ENCODE data around the gene KCTD7.
"Not testable (repeated sequence)": the region's sequence is repeated elsewhere in the genome, so short reads cannot be mapped to it uniquely, and the experiment has no call there.

The KCTD7 gene

GRCh38 chr7:66667023-66667728 is 38.5 kb downstream of the KCTD7 start:
- no peaks in the 10 kb centered on the region for H3K9me3 ChIP-seq (ENCODE audit: control insufficient read depth, low read length)
- no peaks in the 10 kb centered on the region for H3K36me3 ChIP-seq (ENCODE audit: control insufficient read depth, insufficient read depth, low read length)
- no peaks in the 10 kb centered on the region for H3K27me3 ChIP-seq (replicated peaks; ENCODE audit: control insufficient read depth, insufficient read depth, low read length, poor library complexity, severe bottlenecking)
- no peak overlapping the region for H3K4me3 ChIP-seq (ENCODE audit: insufficient read depth, low read depth, low read length, poor library complexity, severe bottlenecking)
- no peaks in the 10 kb centered on the region for H3K4me1 ChIP-seq (ENCODE audit: control insufficient read depth, insufficient read depth, low read length, poor library complexity, severe bottlenecking)
- no peak overlapping the region for H3K27ac ChIP-seq (ENCODE audit: insufficient read depth, low read length, poor library complexity, severe bottlenecking)
- no peak for DNase-seq

DNA sequence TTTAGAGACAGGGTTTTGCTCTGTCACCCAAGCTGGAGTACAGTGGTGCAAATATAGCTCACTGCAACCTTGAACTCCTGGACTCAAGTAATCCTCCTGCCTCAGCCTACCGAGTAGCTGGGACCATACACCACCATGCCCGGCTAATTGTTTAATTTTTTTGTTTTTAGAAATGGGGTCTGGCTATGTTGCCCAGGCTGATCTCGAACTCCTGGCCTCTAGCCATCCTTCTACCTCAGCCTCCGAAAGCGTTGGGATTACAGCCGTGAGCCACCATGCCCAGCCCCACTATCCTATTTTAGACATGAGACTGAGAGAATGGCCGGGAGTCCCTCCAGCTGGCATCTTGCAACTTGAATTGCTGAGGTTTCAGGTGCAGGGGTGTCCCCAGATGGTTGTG is 39.4 kb downstream of the KCTD7 start:
- H3K4me3 ChIP-seq (ENCODE audit: insufficient read depth, low read depth, low read length, poor library complexity, severe bottlenecking), result no peak overlapping the region
- H3K36me3 ChIP-seq (ENCODE audit: control insufficient read depth, insufficient read depth, low read length), result no peaks in the 10 kb centered on the region
- H3K27me3 ChIP-seq (replicated peaks; ENCODE audit: control insufficient read depth, insufficient read depth, low read length, poor library complexity, severe bottlenecking), result no peaks in the 10 kb centered on the region
- H3K27ac ChIP-seq (ENCODE audit: insufficient read depth, low read length, poor library complexity, severe bottlenecking), result no peak overlapping the region
- no peak for DNase-seq
- no peaks in the 10 kb centered on the region for H3K9me3 ChIP-seq (ENCODE audit: control insufficient read depth, low read length)
- no peaks in the 10 kb centered on the region for H3K4me1 ChIP-seq (ENCODE audit: control insufficient read depth, insufficient read depth, low read length, poor library complexity, severe bottlenecking)

DNA sequence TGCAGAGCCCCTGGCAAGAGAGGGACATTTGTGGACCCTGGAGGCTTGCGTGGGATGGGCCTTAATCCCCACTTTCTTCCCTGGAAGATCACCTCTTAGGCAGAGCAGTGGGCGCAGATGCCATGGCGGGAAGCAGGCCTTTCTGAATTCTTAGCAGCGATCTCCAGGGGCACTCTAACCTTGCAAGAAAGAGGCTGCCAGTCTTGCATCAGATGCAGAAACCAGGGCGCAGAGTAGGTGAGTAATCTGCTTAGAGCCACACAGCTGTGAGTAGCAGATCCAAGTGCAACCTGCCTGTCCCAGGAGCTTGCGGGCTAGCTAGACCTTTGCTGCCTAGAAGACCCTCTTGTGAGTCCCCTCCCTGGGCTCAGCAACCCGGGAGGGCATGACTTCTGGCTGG is 40.0 kb downstream of the KCTD7 start:
- H3K27ac ChIP-seq (ENCODE audit: insufficient read depth, low read length, poor library complexity, severe bottlenecking), result no peak overlapping the region
- DNase-seq, result no peak
- no peaks in the 10 kb centered on the region for H3K36me3 ChIP-seq (ENCODE audit: control insufficient read depth, insufficient read depth, low read length)

DNA sequence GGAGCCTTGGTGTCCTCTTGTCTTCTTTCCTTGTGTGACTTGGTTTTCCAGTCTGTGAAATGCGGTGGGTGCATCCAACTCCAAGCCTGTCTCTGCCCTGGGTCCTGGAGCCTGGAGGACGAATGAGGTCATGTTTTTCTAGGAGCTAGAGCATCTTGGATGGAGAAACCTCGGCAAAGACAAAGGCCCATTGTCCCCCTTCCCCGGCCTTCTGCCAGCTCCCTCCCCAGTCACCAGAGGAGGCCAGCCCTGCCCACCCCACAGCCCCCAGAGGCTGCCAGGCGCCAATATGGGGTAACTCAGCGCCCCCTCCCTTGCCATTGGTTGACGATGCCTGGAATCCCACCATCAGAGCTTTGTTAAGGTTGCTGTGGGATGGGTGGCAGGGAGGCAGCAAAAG is 40.4 kb downstream of the KCTD7 start:
- Histone ChIP-seq H3K4me3 (ENCODE audit: insufficient read depth, low read depth, low read length, poor library complexity, severe bottlenecking) (no peak overlapping the region), H3K4me1 (ENCODE audit: control insufficient read depth, insufficient read depth, low read length, poor library complexity, severe bottlenecking) (no peaks in the 10 kb centered on the region), H3K9me3 (ENCODE audit: control insufficient read depth, low read length) (no peaks in the 10 kb centered on the region), H3K27me3 (replicated peaks; ENCODE audit: control insufficient read depth, insufficient read depth, low read length, poor library complexity, severe bottlenecking) (no peaks in the 10 kb centered on the region), H3K36me3 (ENCODE audit: control insufficient read depth, insufficient read depth, low read length) (no peaks in the 10 kb centered on the region), H3K27ac (ENCODE audit: insufficient read depth, low read length, poor library complexity, severe bottlenecking) (no peak overlapping the region)
- no peak for DNase-seq

More for the DNA sequence above, 40.0 kb downstream of the KCTD7 start:
- Histone ChIP-seq H3K27me3 (replicated peaks; ENCODE audit: control insufficient read depth, insufficient read depth, low read length, poor library complexity, severe bottlenecking) (no peaks in the 10 kb centered on the region), H3K4me3 (ENCODE audit: insufficient read depth, low read depth, low read length, poor library complexity, severe bottlenecking) (no peak overlapping the region), H3K9me3 (ENCODE audit: control insufficient read depth, low read length) (no peaks in the 10 kb centered on the region), H3K4me1 (ENCODE audit: control insufficient read depth, insufficient read depth, low read length, poor library complexity, severe bottlenecking) (no peaks in the 10 kb centered on the region)

DNA sequence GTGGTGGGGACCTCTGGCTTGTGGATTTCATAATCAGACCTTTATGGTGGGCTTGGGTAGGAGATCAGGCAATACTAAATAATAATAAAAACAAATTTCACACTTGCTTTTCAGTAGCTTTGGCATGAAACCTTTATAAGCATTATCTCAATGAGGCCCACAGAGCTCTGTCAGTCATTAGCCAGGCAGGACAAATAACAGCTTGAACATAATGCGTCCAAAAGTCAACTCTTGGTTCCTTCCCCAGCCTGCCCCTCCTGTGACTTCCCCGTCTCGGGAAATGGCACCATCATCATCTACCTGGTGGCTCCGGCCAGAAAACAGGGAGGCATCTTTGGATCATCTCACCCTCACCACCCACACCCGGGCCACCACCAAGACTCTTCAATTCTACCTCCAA is 40.8 kb downstream of the KCTD7 start:
- Histone ChIP-seq H3K9me3 (ENCODE audit: control insufficient read depth, low read length) (no peaks in the 10 kb centered on the region), H3K27me3 (replicated peaks; ENCODE audit: control insufficient read depth, insufficient read depth, low read length, poor library complexity, severe bottlenecking) (no peaks in the 10 kb centered on the region), H3K36me3 (ENCODE audit: control insufficient read depth, insufficient read depth, low read length) (no peaks in the 10 kb centered on the region), H3K27ac (ENCODE audit: insufficient read depth, low read length, poor library complexity, severe bottlenecking) (no peak overlapping the region), H3K4me3 (ENCODE audit: insufficient read depth, low read depth, low read length, poor library complexity, severe bottlenecking) (no peak overlapping the region), H3K4me1 (ENCODE audit: control insufficient read depth, insufficient read depth, low read length, poor library complexity, severe bottlenecking) (no peaks in the 10 kb centered on the region)
- DNase-seq, result no peak

GRCh38 chr7:66671034-66671433 is 42.4 kb downstream of the KCTD7 start:
- no peak for DNase-seq
- Histone ChIP-seq H3K36me3 (ENCODE audit: control insufficient read depth, insufficient read depth, low read length) (no peaks in the 10 kb centered on the region), H3K27ac (ENCODE audit: insufficient read depth, low read length, poor library complexity, severe bottlenecking) (no peak overlapping the region), H3K4me3 (ENCODE audit: insufficient read depth, low read depth, low read length, poor library complexity, severe bottlenecking) (no peak overlapping the region), H3K4me1 (ENCODE audit: control insufficient read depth, insufficient read depth, low read length, poor library complexity, severe bottlenecking) (no peaks in the 10 kb centered on the region), H3K9me3 (ENCODE audit: control insufficient read depth, low read length) (no peaks in the 10 kb centered on the region), H3K27me3 (replicated peaks; ENCODE audit: control insufficient read depth, insufficient read depth, low read length, poor library complexity, severe bottlenecking) (no peaks in the 10 kb centered on the region)

GRCh38 chr7:66671486-66671885 is 42.8 kb downstream of the KCTD7 start:
- H3K9me3 ChIP-seq (ENCODE audit: control insufficient read depth, low read length); H3K36me3 ChIP-seq (ENCODE audit: control insufficient read depth, insufficient read depth, low read length); DNase-seq; H3K4me3 ChIP-seq (ENCODE audit: insufficient read depth, low read depth, low read length, poor library complexity, severe bottlenecking); H3K27me3 ChIP-seq (replicated peaks; ENCODE audit: control insufficient read depth, insufficient read depth, low read length, poor library complexity, severe bottlenecking); H3K4me1 ChIP-seq (ENCODE audit: control insufficient read depth, insufficient read depth, low read length, poor library complexity, severe bottlenecking); H3K27ac ChIP-seq (ENCODE audit: insufficient read depth, low read length, poor library complexity, severe bottlenecking): not testable (repeated sequence)

- H3K36me3 ChIP-seq (ENCODE audit: control insufficient read depth, insufficient read depth, low read length); H3K4me3 ChIP-seq (ENCODE audit: insufficient read depth, low read depth, low read length, poor library complexity, severe bottlenecking); H3K27me3 ChIP-seq (replicated peaks; ENCODE audit: control insufficient read depth, insufficient read depth, low read length, poor library complexity, severe bottlenecking); H3K4me1 ChIP-seq (ENCODE audit: control insufficient read depth, insufficient read depth, low read length, poor library complexity, severe bottlenecking); DNase-seq; H3K27ac ChIP-seq (ENCODE audit: insufficient read depth, low read length, poor library complexity, severe bottlenecking); H3K9me3 ChIP-seq (ENCODE audit: control insufficient read depth, low read length): not testable (repeated sequence)
These were observed 43.9 kb downstream of the KCTD7 start for GRCh38 chr7:66672432-66673123.

DNA sequence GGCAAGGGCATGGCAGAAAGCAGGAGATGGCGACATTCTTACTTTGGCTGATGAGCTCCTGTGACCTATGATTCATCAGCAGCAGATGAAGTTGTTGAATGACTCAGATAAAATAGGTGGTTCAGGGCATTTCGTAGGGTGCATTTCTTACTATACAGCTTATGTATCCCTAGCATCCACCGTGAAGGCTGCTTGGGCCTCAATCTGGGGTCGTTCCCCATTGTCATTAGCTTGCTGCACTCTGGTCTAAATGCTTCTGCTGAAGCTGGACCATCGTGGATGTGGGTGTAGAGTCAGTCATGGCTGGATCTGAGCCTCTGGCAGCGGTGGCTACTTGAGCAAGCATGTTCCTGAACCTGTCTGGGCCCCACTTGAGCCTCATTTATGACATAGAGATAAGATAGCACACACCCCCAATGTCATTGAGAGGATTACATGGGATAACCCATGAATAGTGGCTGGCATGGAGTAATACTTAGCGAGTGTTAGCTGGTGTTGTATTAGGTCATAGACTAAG is 44.5 kb downstream of the KCTD7 start:
- not testable (repeated sequence) for DNase-seq; H3K36me3 ChIP-seq (ENCODE audit: control insufficient read depth, insufficient read depth, low read length); H3K27me3 ChIP-seq (replicated peaks; ENCODE audit: control insufficient read depth, insufficient read depth, low read length, poor library complexity, severe bottlenecking); H3K27ac ChIP-seq (ENCODE audit: insufficient read depth, low read length, poor library complexity, severe bottlenecking); H3K4me1 ChIP-seq (ENCODE audit: control insufficient read depth, insufficient read depth, low read length, poor library complexity, severe bottlenecking); H3K9me3 ChIP-seq (ENCODE audit: control insufficient read depth, low read length); H3K4me3 ChIP-seq (ENCODE audit: insufficient read depth, low read depth, low read length, poor library complexity, severe bottlenecking)

GRCh38 chr7:66679633-66680244 is 51.1 kb downstream of the KCTD7 start:
- Histone ChIP-seq H3K27ac (ENCODE audit: insufficient read depth, low read length, poor library complexity, severe bottlenecking) (no peak overlapping the region), H3K4me1 (ENCODE audit: control insufficient read depth, insufficient read depth, low read length, poor library complexity, severe bottlenecking) (peaks cover 9% of the 10 kb centered on the region), H3K27me3 (replicated peaks; ENCODE audit: control insufficient read depth, insufficient read depth, low read length, poor library complexity, severe bottlenecking) (no peaks in the 10 kb centered on the region), H3K9me3 (ENCODE audit: control insufficient read depth, low read length) (no peaks in the 10 kb centered on the region), H3K36me3 (ENCODE audit: control insufficient read depth, insufficient read depth, low read length) (no peaks in the 10 kb centered on the region), H3K4me3 (ENCODE audit: insufficient read depth, low read depth, low read length, poor library complexity, severe bottlenecking) (no peak overlapping the region)
- no peak for DNase-seq
